Measurements from ENCODE around the gene ZFAND6.

- TF ChIP-seq EP300 (IDR thresholded peaks at IDR 0.05; ENCODE audit: borderline replicate concordance) (no peak), RAD21 (IDR thresholded peaks at IDR 0.05; ENCODE audit: low read depth) (no peak), MAX (IDR thresholded peaks at IDR 0.05) (no peak), TEAD4 (IDR thresholded peaks at IDR 0.05) (no peak), REST (IDR thresholded peaks at IDR 0.05; ENCODE audit: low read depth) (no peak), USF1 (IDR thresholded peaks at IDR 0.05) (no peak), FOXM1 (IDR thresholded peaks at IDR 0.05; ENCODE audit: borderline replicate concordance, low read depth) (no peak), TCF12 (IDR thresholded peaks at IDR 0.05; ENCODE audit: low read depth) (no peak), TAF1 (IDR thresholded peaks at IDR 0.05; ENCODE audit: low read depth) (no peak), CEBPB (IDR thresholded peaks at IDR 0.05) (no peak), EGR1 (IDR thresholded peaks at IDR 0.05) (no peak), YY1 (IDR thresholded peaks at IDR 0.05; ENCODE audit: low read depth) (no peak), CREB1 (IDR thresholded peaks at IDR 0.05; ENCODE audit: low read depth) (no peak)
These were observed 23.4 kb upstream of the ZFAND6 start for GRCh38 chr15:80036071-80036470.
